GM18520 (cell line): ENCODE data around the gene B3GAT3.
"Not testable (repeated sequence)": the region's sequence is repeated elsewhere in the genome, so short reads cannot be mapped to it uniquely, and the experiment has no call there.

Source experiments
- ATAC-seq: cut with Tn5 transposase; IDR thresholded peaks from one replicate; pipeline ENCODE4 v1.9.1; 2021; ENCODE audit not compliant: unreplicated experiment

The B3GAT3 gene

GRCh38 chr11:62580959-62581715 lies 40.6 kb downstream of the B3GAT3 start:
- ATAC-seq: no peak

- ATAC-seq: no peak
Measured at GRCh38 chr11:62579252-62579651, 42.5 kb downstream of the B3GAT3 start.

GRCh38 chr11:62578541-62578940 lies 43.2 kb downstream of the B3GAT3 start:
- no peak for ATAC-seq

- ATAC-seq: no peak
Measured at GRCh38 chr11:62577046-62577714, 44.6 kb downstream of the B3GAT3 start.

GRCh38 chr11:62575837-62576236 lies 45.9 kb downstream of the B3GAT3 start:
- no peak for ATAC-seq

- no peak for ATAC-seq
Measured at GRCh38 chr11:62575156-62575555, 46.6 kb downstream of the B3GAT3 start.

- ATAC-seq: no peak
Measured at GRCh38 chr11:62574363-62575071, 47.3 kb downstream of the B3GAT3 start.

- peak; percentile 91 for ATAC-seq
Measured at GRCh38 chr11:62573592-62574362, 48.0 kb downstream of the B3GAT3 start, which contains the start of gene EEF1G. TSS of gene EEF1G (minus strand) at chr11:62573891. CDS start at chr11:62573842, 49 bp downstream.

GRCh38 chr11:62573006-62573591 lies 48.7 kb downstream of the B3GAT3 start:
- no peak for ATAC-seq

GRCh38 chr11:62572431-62572830 lies 49.4 kb downstream of the B3GAT3 start:
- no peak for ATAC-seq

GRCh38 chr11:62571493-62571892 lies 50.3 kb downstream of the B3GAT3 start:
- ATAC-seq: not testable (repeated sequence)

GRCh38 chr11:62570903-62571302 lies 50.9 kb downstream of the B3GAT3 start:
- ATAC-seq: not testable (repeated sequence)

- ATAC-seq: no peak
Measured at GRCh38 chr11:62569611-62570010, 52.2 kb downstream of the B3GAT3 start.

GRCh38 chr11:62567018-62567633 lies 54.7 kb downstream of the B3GAT3 start:
- no peak for ATAC-seq

GRCh38 chr11:62566247-62566646 lies 55.5 kb downstream of the B3GAT3 start:
- no peak for ATAC-seq
